IPS-18c (cell line): ENCODE measurements around the gene TCF4.

Experiments used
- H3K4me3 ChIP-seq: 2 replicates; pipeline ENCODE4 v1.7.0; 2013; ENCODE audit warnings: low read depth, mild to moderate bottlenecking, low read length, moderate library complexity; ENCODE audit not compliant: insufficient read depth
- H3K9me3 ChIP-seq: one replicate; pipeline ENCODE4 v1.6.1; 2013; ENCODE audit warnings: mild to moderate bottlenecking, low read length, moderate library complexity; ENCODE audit not compliant: control insufficient read depth, insufficient read depth

Gene TCF4

GRCh38 chr18:55275039-55275901 is 312.7 kb downstream of the TCF4 start:
- H3K9me3 ChIP-seq: no peaks in the 10 kb centered on the region
- H3K4me3 ChIP-seq: no peak overlapping the region

- Histone ChIP-seq H3K4me3 (no peak overlapping the region), H3K9me3 (no peaks in the 10 kb centered on the region)
These were observed 315.3 kb downstream of the TCF4 start for GRCh38 chr18:55272510-55273243.

DNA sequence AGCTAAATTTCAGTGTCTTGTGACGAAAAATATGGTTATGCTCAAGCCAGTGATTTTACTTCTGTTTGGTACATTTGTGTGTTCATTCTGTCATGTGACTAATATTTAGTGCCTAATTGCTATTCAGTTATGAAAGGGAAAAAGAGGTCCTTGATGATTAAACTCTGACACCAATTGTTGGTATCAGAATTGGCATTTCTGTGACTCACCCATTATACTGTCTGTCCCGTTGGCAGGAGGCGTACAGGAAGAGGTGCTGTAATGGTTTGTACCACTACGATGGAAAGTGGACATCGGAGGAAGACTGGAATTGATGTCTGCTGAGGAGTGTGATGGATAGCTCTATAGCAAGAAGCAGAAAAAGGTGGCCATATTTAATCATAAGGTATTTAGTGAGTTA is 318.4 kb downstream of the TCF4 start:
- Histone ChIP-seq H3K9me3 (no peaks in the 10 kb centered on the region), H3K4me3 (no peak overlapping the region)

DNA sequence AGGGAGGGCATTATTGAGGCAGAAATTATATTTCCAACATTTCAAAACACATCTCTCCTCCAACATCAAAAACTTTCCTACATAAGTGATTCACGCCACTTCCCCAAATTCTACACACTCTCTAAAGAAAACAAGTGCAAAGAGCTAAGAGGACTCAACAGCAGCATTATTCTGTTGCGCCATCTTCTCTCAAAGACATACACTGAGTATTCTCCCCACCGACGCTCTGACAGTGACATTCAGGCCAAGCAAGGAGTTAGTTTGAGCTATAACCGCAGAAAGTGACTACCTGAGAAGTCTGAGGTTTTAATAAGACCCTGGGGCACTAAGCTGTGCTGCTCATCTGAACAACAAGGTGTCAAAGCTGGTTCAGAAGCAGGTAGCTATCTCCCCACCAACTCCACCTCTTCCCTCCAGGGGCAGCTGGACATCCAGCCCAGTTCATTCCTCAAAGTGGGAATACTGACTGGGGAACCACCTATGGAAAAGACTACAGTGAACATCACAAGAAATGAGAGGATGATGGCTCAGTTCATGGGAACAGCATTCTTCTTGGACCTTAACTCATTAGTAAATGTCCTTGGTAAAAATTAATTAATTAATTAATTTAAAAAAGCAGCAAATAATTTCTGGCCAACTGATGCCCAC is 319.2 kb downstream of the TCF4 start:
- Histone ChIP-seq H3K4me3 (no peak overlapping the region), H3K9me3 (no peaks in the 10 kb centered on the region)

DNA sequence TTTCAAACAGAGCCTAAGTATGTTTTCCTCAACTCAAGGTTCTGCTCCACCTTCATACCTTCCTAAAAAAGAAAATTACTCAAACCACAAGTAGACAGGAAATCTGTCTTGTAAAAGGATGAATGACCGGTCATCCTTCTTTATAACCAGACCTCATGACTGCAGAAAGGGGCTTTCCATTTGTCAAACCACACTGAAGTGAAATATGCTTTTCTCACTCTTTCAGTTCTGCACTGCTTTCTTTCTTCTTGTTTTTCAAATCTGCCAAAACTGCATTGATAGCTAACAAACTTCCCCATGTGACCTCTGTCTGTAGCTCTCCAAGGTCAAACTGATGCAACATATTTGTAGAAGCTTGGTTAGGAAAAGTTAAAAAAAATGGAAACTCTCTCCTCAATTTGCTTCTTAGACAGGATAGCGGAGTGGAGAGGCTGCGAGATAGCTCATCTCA is 319.8 kb downstream of the TCF4 start:
- no peak overlapping the region for H3K4me3 ChIP-seq
- H3K9me3 ChIP-seq: no peaks in the 10 kb centered on the region

- H3K9me3 ChIP-seq: no peaks in the 10 kb centered on the region
These were observed 321.0 kb downstream of the TCF4 start for GRCh38 chr18:55266981-55267380.

DNA sequence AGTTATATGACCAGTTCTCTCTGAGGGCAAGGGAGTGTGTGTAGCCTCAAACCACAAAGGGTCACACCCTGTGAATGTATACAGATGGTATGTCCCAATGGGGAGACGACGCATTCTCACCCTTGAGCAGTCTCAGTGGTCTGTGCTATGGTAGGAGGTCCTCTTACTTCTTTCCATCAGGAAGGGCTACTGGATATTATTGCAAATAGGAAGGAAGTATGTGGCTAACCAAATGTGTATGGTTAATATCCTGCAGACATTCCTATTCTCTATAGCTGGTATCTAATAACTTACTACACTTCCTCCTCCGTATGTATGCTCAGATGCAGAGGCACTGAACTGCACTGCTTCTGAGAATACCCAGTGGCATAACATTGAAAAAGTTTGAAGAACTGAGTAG is 322.0 kb downstream of the TCF4 start:
- H3K9me3 ChIP-seq: no peaks in the 10 kb centered on the region
- no peak overlapping the region for H3K4me3 ChIP-seq

More at GRCh38 chr18:55266981-55267380, 321.0 kb downstream of the TCF4 start:
- no peak overlapping the region for H3K4me3 ChIP-seq

DNA sequence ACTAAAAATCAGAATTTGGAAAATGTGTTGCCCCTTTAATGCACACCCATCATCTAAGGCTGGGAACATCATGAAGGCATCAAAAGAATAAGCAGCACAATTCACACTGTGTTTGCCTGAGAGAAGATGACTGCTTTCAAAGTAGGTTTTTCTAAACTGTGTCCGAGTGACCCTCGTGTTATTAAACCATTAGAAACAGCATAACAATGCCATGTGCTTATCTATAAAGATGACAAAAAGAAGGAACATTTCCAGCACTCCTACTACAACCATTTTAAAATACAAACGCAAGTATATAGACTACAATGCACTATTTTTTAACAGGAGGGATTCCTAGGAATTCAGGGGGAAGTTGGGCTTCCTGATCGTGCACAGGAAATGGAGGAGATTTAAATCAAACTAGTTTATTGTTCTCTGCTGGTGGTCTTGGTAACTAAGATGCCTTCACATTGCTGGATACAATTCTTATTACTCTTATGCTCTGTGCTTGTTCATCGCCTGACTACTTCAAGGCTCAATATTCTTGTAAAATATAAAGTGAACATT is 322.8 kb downstream of the TCF4 start:
- Histone ChIP-seq H3K4me3 (no peak overlapping the region), H3K9me3 (no peaks in the 10 kb centered on the region)

DNA sequence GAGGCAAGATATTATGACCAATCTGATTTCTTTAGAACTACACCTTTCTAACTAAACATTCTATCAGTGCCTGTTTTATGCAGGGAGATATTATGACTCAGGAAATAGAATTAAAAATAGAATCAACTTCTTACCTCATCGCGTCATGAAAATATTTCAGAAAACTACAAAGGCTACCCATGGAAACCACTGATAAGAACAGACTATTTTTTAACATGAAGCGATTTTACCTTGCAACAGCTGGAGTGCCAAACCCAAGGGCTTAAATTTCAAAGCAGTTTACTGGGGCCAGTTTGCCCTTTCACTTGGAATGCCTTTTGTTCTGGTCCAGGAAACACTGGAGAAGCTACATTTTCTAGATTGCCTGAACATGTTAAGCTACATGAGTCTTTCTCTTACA is 323.9 kb downstream of the TCF4 start:
- Histone ChIP-seq H3K9me3 (no peaks in the 10 kb centered on the region), H3K4me3 (no peak overlapping the region)

DNA sequence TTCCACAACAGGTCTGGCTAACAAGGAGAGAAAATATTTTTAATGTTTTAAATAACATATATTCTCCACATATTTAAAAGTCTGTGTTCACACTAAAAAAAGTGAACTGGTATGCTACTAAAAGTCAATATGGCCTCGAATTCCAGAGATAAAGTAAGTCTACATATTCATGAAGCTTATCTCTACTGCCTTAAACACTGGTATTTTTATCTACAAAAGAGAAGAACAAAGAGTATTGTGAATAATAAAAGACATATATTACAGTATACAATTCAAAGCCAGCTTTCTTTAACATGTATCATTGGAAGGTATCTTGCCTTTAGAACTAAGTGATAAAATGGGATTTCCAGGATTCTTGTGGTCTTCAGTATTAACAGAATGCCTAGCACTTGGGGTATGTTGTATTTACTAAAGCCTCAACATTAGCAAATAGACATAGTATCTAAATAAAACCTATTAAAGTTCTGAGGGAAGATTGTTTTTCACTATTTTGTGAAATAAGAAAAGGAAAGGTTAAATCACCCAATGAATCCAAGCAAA is 325.9 kb downstream of the TCF4 start:
- Histone ChIP-seq H3K9me3 (no peaks in the 10 kb centered on the region), H3K4me3 (no peak overlapping the region)

DNA sequence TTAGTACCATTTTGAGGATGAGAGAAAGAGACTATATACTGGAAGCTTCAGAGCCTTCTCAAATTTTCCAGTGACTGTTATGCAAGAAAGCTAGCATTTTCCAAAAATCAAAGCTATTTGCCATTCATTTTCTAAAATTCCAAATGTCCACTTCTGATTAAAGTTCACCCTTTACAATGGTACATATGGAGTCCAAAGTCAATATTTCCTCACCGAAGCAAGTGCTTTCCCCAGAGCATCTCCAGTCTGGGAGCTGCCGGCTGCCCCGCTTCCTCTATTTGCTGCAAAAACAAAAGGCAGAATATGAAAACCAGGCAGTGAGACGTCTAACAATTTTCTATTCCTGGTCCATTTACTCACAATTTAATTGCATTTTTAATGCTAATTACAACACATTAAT is 326.7 kb downstream of the TCF4 start:
- H3K4me3 ChIP-seq: no peak overlapping the region
- H3K9me3 ChIP-seq: no peaks in the 10 kb centered on the region

DNA sequence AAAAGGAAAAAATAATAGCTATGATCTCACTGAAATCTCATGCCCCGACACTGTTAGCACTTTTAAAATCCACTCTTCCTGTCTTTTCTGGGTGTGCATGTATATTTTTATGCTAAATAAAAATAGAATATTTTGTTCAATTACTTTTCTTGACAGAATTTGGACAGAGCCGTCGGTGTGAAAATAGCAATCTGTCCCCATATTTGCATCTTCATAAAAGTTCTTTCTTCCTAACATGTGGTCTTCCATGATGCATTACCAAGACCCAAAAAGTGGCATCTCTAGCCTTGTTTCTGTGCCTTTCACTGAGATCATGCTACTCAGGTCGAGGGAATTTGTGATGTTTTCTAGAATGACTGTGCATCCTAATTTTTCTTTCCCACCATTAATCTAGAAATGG is 329.9 kb downstream of the TCF4 start:
- no peak overlapping the region for H3K4me3 ChIP-seq
- no peaks in the 10 kb centered on the region for H3K9me3 ChIP-seq

DNA sequence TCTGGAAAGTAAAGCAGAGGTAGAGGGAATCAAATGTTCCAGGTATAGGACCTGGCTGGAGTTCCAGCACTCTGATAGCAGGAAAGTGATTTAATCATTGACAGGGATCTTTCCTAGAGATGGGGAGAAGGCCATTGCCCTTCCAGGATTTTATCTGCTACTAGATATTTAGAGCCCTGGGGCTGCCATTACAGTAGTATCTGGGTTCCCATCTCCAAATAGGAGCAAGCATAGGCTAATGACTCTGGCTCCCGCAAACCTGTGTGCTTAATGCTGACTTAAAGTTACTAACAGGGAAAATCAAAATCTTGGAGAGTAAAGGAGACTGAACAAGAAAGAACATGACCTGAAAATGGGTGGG is 331.1 kb downstream of the TCF4 start:
- no peaks in the 10 kb centered on the region for H3K9me3 ChIP-seq
- no peak overlapping the region for H3K4me3 ChIP-seq

- H3K4me3 ChIP-seq: no peak overlapping the region
These were observed 331.6 kb downstream of the TCF4 start for GRCh38 chr18:55256226-55256928.

GRCh38 chr18:55253814-55254213 is 334.2 kb downstream of the TCF4 start:
- H3K4me3 ChIP-seq: no peak overlapping the region
- H3K9me3 ChIP-seq: no peaks in the 10 kb centered on the region

More at GRCh38 chr18:55256226-55256928, 331.6 kb downstream of the TCF4 start:
- H3K9me3 ChIP-seq: no peaks in the 10 kb centered on the region

DNA sequence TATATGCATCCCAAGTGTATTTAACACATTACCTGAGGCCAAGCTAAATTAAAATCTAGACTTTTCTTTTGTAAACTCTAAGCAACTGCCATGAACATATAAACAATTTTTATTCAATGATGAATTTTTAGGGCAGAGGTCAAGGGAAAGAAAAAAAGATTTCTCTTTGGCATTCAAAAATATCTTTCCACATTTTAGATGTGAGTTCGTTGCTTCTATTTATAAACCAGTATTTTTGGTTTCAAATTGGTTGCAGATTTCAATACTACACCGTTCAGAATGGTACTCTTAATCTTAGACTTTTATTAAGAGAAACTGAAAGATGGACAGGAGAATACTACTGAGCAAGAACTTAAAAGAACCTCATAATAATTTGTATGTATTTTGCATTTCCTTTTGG is 335.1 kb downstream of the TCF4 start:
- Histone ChIP-seq H3K4me3 (no peak overlapping the region), H3K9me3 (no peaks in the 10 kb centered on the region)
